CD4-positive, alpha-beta T cell treated with Interleukin-10 for 1 hour (primary cell): ENCODE results near the gene TBC1D23.
A peak's percentile ranks its signal among the peaks of the same experiment; 100 is the strongest.
"Not testable (repeated sequence)": the region's sequence is repeated elsewhere in the genome, so short reads cannot be mapped to it uniquely, and the experiment has no call there.

Experiments used
- DNase-seq: peaks from one replicate; pipeline ENCODE4 v3.0.0-alpha.2; 2020

The TBC1D23 gene

DNA sequence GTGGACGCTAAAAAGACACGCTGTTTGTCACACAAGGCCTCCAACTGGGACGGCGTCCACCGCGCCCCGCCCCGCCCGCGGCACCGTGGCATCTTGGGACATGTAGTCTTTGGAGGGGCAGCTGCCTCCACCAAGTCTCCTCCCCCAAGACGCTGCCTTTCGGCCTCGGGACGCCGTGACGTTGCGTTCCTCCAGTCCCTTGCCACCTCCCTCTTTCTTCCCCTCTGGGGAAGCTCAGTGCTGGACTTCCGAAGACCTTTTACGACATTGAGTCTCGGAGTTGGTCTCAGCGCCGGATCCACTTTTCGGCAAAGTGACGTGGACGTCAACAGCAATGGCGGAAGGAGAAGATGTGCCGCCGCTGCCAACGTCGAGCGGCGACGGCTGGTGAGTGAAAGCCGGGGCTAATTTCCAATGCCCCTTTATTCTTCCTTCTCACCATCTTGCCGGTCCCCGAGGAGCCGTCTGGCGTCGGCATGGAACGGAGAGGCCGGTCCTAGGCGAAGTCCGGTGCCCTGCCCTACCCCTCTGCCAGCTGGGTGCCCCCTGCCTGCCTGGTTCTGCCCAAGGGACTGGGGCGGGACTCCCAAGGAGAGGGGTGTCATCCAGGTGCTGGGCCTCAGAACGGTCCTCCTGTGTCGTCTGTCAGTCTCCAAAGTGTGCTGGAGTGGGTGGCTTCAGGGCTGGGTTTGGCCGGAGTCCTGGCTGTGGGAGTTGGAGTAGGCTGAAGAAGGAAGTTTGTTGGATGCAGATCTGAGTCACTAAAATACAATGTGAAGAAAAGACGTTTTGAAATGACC is at the start of gene TBC1D23:
Gene TBC1D23, plus strand, starts transcription at position 308 of the 800 bp plus-strand sequence. Its CDS starts 27 bp downstream, at position 335.
- peak; percentile 98 for DNase-seq

DNA sequence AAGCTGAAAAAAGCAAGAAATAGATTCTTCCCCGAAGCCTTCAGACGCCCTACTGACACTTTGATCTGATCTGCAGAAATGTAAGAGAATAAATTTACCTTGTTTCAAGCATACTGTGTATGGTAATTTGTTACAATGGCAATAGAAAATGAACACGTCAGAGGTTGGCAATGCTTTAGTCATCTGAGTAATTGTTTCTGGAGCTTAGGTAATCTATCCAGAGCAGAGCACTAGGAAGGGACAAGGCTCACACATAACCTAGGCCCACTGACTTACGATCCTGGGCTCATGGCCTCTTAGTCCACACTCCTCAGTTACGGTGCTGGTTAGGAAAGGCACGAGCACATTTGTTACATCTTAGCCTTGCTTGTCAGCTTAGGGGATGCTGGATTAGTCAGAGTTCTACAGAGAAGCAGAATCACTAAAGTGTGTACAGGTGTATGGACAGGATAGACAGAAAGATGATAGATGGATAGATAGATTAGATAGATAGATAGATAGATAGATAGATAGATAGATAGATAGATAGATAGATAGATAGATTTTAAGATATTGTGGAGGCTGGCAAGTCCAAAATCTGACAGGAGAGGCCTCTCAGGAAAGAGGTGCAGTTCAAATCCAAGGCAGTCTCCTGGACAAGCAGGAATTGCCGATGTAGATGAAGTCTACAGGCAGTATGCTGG is 46.8 kb upstream of the TBC1D23 start:
- no peak for DNase-seq

DNA sequence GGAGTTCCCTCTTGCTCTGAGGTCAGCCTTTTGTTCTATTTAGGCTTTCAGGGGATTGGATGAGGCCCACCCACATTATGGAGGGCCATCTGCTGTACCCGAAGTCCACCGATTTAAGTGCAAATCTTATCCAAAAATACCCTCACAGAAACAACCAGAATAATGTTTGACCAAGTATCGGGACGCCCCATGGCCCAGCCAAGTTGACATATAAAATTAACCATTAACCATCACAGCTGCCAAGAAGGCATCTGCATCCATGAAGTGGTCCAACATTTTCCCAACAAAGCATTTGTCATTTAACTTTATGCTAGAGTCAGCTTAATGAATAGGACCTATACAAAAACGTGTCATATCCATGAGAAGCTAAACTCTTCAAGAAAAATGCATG is 46.2 kb upstream of the TBC1D23 start:
- no peak for DNase-seq

DNA sequence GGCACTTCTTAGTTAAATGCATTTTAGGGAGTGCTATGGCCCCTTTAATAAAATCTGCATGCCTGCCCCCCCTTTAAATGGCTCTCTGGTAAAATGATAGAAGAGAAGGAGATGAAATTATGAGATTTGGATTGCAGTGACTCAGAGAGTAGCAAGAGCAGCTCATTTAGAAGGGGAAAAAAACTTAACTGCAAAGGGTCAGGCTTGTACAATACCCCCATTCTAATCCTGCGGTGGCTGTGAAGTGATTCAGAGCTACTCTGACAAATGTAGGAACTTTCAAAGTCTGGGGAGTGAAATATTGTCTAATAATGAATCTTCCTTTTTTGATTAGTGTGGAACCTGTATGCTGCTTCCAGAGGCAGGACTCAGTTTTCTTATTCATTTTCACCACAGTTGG is 44.1 kb upstream of the TBC1D23 start:
- DNase-seq: no peak

DNA sequence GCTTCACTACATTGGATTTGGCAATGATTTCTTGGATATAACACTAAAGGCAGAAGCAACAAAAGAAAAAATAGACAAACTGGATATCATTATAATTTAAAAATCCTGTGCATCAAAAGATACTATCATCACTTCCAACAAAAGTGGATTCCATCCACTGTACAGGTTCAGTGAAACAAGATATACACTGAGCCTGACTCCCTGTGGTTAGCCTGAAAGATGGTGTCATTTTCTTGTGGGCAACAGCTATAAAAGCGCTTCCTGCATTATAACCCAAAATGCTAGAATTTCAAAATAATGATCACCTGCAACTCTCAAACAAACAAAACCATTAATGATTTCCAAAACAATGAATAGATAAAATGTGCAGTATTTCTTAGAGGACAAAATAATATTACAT is 39.6 kb upstream of the TBC1D23 start:
- no peak for DNase-seq

DNA sequence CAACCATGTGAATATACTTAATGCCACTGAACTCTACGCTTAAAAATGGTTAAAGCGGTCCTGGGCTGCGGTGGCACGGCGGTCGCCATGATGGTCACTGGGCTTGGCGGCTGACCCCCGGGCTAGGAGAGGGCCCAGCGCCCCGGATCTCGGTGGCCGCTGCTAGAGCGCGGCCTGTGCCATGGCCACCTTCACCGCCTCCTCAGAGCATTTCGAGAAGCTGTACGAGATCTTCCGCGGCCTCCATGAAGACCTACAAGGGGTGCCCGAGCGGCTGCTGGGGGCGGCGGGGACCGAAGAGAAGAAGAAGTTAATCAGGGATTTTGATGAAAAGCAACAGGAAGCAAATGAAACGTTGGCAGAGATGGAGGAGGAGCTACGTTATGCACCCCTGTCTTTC is 35.6 kb upstream of the TBC1D23 start:
- no peak for DNase-seq

DNA sequence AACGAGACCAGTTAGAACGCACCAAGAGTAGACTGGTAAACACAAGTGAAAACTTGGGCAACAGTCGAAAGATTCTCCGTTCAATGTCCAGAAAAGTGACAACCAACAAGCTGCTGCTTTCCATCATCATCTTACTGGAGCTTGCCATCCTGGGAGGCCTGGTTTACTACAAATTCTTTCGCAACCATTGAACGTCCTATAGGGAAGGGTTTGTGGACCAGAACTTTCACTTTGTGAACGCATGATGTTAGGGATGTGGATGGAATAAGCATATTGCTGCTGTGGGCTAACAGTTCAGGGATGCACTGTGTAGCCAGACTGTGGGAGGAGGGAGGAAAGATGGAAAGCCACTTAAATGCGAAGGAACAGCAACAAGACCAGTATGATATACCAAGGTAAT is 34.9 kb upstream of the TBC1D23 start:
- no peak for DNase-seq

DNA sequence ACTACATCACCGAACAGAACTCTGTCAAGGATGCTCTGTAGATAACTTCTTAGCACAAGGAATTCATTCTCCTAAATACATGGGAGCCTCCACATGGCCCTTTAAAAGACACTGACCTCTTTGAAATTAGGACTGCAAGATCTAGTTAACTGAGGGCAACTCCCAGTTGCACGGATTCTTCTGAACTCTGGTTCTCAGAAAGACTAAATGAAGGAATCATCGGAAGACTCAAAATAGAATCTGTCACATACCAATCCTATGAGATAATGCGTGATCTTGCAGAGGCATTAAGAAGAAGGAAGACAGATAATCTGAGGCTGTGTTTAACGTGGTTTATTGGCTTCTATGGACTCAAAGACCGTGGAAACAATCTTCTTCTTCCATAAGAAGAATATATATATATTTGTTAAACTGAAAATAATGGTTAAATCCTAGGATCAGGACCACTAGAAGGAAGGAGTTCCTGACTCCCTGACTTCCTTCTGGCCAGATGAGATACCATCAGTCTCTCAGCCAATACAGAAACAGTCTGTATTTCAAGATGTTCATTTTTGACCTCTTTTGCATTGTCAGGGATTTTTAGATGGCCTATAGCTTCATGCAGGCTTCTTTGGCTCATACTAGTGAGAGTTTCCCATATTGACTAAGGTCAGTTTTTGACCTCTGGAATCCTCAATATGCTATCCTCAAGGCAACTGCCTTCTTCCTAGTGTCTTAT is 33.9 kb upstream of the TBC1D23 start:
- no peak for DNase-seq

DNA sequence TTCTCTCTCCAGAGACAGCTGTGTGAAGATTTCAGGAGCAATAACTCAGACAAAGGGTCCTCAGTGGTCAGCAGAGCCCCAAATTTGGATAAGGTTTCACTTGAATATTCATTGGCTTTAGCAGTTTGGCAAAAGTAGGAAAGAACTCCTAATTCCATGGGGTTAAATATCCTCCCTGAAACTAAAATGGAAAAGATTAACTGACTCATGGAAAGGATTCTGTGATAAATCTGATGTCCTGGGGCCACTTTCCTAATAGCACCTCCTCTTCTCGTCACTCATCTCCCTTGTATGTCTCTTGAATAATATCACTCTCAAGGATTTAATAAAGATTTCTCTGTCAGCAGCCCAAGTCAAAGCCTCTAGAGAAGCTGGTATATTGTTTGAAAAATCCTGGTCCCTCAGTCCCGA is 33.3 kb upstream of the TBC1D23 start:
- no peak for DNase-seq

DNA sequence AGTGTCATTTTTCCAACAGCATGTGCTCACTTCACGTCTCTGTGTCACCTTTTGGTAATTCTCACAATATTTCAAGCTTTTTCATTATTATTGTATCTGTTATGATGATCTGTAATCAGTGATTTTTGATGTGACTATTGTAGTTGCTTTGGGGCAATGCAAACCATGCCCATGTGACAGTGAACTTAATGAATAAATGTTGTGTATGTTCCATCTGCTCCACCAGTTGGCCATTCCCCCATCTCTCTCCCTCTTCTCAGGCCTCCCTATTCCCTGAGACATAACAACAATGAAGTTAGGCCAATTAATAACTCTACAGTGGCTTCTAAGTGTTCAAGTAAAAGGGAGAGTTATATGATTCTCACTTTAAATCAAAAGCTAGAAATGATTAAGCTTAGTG is 32.5 kb upstream of the TBC1D23 start:
- DNase-seq: no peak

DNA sequence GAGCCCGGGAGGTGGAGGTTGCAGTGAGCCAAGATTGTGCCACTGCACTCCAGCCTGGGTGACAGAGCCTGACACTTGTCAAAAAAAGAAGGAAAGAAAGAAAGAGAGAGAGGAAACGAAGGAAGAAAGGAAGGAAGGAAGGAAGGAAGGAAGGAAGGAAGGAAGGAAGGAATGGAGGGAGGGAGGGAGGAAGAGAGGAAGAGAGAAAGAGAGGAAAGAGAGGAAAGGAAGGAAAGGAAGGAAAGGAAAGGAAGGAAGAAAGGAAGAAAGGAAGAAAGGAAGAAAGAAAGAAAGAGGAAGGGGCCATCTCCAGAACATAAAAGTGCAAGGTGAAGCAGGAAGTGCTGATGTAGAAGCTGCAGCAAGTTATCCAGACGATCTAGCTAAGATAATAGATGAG is 31.6 kb upstream of the TBC1D23 start:
- DNase-seq: not testable (repeated sequence)

DNA sequence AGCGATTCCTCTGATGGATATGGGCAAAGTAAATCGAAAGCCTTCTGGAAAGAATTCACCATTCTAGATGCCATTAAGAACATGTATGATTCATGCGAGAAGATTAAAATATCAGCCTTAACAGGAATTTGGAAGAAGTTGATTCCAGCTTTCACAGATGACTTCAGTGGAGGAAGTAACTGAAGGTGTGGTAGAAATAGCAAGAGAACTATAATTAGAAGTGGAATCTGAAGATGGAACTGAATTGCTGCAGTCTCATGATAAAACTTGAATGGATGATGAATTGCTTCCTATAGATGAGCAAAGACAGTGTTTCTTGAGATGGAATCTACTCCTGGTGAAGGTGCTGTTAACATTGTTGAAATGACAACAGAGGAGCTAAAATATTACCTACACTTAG is 30.1 kb upstream of the TBC1D23 start:
- DNase-seq: no peak

DNA sequence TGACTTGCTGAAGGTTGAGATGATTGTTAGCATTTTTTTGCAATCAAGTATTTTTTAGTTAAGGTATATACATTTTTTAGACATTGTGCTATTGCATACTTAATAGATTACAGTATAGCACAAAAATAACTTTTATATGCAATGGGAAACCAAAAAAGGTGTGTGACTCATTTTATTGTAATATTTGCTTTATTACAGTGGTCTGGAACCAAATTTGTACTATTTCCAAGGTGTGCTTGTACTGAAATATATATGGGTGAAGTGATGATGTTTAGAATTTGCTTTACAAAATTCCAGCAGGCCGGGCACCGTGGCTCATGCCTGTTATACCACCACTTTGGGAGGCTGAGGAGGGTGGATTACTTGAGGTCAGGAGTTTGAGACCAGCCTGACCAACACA is 29.1 kb upstream of the TBC1D23 start:
- DNase-seq: no peak

DNA sequence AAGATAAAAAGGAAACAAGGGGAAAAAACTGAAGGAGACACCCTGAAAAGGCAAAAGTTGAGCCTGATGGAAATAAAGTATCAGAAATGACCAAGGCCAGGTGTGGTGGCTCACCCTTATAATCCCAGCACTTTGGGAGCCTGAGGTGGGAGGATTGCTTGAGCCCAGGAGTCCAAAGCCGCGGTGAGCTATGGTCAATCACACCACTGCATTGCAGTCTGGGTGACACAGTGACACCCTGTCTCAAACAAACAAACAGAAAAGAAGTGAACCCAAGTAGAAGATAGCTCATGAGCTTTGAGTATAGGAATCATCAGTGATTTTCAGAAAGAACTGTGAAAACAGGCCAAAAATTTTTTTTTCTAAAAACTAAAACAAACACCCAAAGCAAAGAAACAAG is 26.4 kb upstream of the TBC1D23 start:
- DNase-seq: no peak

DNA sequence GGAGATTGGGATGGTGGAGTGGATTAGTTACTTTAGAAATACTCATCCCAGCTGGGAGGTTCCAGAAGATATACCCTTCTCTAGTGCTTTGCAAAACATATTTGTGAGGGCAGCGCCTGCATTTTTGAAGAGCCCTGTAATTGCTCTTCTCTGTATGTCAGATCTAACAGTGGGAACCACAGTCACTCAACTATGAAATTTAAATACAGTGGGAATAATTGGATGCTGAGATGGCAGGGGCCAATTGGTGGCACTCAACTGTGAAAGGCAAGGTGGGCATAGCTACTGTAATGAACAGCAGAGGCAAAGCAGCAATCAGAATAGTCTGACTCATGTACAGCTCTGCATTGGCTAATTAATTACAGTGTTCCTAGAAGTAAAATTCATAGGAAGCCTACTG is 22.2 kb upstream of the TBC1D23 start:
- DNase-seq: no peak

DNA sequence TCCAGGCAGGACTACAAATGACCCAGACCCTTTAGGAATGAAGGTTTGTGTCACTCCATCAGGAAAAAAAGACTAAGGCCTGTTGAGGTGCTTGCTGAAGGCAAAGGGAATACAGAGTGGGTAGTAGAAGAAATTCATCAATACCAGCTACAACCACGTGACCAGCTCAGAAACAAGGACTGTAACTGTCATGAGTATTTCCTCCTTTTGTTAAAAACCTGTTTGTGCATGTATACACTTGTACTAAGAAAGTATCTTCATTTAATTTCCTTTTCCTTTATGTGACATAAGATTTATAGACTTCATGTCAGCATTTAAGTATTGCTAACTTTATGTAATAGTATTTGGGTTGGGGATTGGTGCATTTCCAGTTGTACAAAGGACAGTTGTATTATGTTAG is 18.3 kb upstream of the TBC1D23 start:
- not testable (repeated sequence) for DNase-seq

DNA sequence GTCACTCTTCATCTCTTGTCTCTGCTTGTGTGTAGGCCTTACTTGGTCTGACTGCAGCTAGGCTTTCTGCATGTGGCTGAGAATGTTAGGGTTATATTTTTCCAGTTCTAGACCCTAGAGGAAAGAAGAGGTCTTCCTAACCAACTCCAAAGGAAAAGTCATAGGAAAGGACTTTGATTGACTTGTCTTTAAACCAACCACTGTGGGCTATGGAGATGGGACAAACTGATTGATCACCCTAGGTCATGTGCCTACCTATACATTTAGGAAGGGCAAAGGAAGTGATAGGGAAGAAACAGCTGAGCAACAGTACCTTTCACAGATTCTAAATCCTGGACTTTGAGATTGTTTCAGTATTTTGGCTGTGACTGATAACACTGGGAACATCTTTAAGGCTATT is 16.5 kb upstream of the TBC1D23 start:
- DNase-seq: no peak

DNA sequence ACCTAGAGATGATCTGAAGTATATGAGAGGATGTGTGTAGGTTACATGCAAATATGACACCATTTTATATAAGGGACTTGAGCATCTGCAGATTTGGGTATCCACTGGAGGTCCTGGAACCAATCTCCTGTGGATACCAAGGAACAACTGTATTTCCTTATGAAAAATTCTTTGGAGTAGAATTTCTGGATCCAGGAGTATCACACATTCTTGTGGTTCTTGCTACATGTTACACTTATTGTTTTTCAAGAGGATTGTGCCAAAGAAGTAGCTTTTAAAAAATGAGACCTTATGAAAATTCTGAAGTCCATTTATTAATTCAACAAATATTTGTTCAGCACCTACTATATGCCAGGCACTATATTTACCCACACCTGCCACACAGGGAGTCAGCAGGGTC is 15.7 kb upstream of the TBC1D23 start:
- no peak for DNase-seq

DNA sequence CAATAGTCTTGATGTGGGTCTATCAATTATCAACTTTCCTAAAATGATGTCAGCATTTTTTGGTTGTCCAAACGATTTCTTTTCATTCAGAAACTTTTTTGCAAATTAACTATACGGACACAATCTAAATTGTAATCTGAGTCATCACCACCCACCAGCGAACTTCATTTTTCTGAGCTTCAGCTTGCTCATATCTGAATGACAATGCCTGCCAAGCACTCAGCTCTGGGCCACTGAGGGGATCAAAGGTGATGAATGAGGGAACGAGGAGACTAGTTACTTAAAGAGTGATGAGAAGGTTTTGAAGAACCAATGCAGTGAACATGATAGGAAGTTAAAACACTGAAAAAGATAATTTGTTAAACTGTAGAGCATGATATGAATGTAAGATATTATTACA is 14.9 kb upstream of the TBC1D23 start:
- DNase-seq: no peak

DNA sequence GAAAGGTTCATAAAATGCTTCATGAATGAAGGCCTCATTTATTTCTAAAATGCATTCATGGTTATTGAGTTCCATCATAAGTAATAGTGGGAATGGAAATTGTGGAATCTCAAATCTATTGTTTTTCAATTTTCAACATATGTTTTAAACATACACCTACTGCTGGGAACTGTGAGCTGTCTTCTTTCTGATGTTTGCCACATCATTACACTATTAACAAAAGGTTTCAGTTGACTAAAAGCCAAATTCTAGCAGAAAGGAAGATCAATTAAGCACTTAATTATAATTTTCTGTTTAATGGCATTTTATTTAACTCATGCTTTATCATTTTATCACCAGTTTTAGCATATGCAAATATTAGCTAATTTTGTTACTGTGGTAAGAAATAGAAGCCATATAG is 13.8 kb upstream of the TBC1D23 start:
- no peak for DNase-seq

DNA sequence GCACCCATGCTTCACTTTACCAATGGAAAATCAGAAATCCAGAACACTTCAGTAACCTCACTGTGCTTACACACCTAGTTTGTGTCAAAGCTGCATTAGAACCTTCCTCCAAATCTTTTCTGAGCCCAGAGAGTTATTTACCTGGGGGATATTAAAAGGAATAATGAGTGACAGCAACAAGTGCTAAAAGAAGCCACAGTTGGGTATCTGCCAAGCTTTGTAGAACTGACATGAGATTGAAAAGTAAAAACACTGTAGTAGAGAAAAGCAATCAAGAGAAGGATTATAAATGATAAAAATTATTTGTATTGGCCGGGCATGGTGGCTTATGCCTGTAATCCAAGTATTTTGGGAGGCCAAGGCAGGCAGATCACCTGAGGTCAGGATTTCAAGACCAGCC is 8.8 kb upstream of the TBC1D23 start:
- DNase-seq: no peak

DNA sequence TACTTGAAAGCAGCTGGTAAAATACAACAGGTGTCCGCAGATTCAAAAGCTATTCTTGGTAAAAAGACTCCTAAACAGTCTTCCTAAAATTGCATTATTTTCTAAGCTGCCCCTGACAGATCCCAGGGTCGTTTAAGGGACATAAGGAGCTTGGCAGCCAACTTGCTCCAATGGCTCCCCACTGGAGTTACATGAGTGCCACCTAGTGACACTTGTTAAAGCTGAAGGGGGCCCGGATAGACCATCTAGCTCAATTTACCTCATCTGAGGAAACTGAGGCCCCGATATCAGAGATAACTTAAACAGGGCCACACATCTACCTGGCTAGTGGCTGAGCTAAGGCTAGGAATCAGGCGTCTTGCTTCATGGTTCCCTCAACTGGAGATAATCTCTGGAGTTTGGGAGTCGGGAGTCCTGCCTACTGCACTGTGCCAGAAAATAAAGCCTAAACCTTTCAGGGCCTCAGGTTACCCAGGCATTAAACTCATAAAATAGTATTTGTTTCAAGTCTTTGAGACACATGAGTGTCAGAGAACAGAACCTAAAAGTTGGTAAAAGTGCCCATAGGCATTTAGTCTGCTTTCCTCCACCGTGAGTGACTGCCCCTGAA is 6.5 kb upstream of the TBC1D23 start:
- DNase-seq: peak; percentile 39

DNA sequence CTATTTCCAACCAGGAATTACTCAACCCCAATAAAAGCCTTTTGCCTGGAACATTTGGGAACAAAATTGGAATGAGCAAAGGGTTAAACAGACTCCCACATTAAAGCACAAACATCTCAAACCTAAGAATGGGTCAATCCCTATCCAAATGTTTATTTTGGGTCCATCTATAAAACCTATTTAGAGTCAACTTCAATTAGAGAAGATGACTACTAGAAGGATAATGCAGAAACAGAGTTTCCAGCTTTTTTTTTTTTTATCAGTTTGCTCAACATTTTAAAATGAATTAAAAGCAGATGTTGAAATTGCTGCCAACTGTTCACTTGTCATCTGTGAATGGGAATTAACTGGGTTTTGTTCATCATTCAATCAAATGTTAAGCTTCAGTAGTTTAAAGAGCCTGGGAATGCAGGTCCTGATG is 4.1 kb upstream of the TBC1D23 start:
- DNase-seq: no peak

DNA sequence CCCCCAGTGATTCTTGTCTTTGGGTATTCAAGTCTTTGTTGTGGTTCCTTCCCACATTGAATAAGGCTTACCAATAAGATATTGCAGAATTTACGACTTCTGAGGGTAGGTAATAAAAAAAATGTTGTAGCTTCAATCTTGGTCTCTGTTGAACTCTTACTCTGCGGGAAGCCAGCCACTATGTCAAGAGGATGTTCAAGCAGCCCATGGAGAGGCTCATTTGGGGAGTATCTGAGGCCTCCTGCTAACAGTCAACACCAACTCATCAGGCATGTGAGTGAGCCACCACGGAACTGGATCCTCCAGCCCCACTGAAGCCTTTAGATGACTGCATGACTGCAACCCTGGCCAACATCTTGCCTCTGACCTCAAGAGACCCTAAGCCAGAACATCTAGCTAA is 3.2 kb upstream of the TBC1D23 start:
- DNase-seq: no peak
